ENCODE measurements around the gene LRRC74A. TPM values are rescaled to one million over a fixed set of nuclear protein-coding genes. Genes with fewer than 3 reads are reported as not detected.

LRRC74A gene
- total RNA-seq, 1 donor from 2014 or later: not detected

Other genes with a start within 250 kb of the LRRC74A start
- gene VASH1, start 64.9 kb upstream of the LRRC74A start, total RNA-seq: 94.6 and 104 TPM in 2 replicates
- gene ANGEL1, start 13.5 kb upstream of the LRRC74A start, total RNA-seq: 8.8 and 8.9 TPM in 2 replicates
- 16.4 and 18.7 TPM in 2 replicates for gene IRF2BPL, start 202.3 kb downstream of the LRRC74A start, total RNA-seq

All from pulmonary artery endothelial cell (primary cell).